Activated CD4-positive, alpha-beta T cell treated with anti-CD3 and anti-CD28 coated beads, Interleukin-2, amount 50 U/mL, for 4 hours (primary cell): ENCODE data around the gene TGFBR2.
A peak's percentile ranks its signal among the peaks of the same experiment; 100 is the strongest.
"Not testable (repeated sequence)": the region's sequence is repeated elsewhere in the genome, so short reads cannot be mapped to it uniquely, and the experiment has no call there.

Source experiments
- DNase-seq, 2 experiments: peaks; one replicate each; pipeline ENCODE4 v3.0.0-alpha.2; 2020

Gene TGFBR2

GRCh38 chr3:30620402-30621360 is 14.3 kb downstream of the TGFBR2 start:
- peak; percentile 27 to 32 for DNase-seq

GRCh38 chr3:30621576-30621975 is 15.2 kb downstream of the TGFBR2 start:
- DNase-seq: no peak

GRCh38 chr3:30622047-30622545 is 15.7 kb downstream of the TGFBR2 start:
- no peak for DNase-seq

GRCh38 chr3:30622790-30623189 is 16.4 kb downstream of the TGFBR2 start:
- no peak for DNase-seq

- DNase-seq: no peak
Observed at GRCh38 chr3:30623351-30623750, 16.9 kb downstream of the TGFBR2 start.

GRCh38 chr3:30624480-30624879 is 18.1 kb downstream of the TGFBR2 start:
- not testable (repeated sequence) for DNase-seq

GRCh38 chr3:30625541-30626438 is 19.4 kb downstream of the TGFBR2 start:
- no peak for DNase-seq

GRCh38 chr3:30626443-30627180 is 20.2 kb downstream of the TGFBR2 start:
- DNase-seq: no peak

GRCh38 chr3:30628205-30628900 is 22.0 kb downstream of the TGFBR2 start:
- no peak for DNase-seq

- DNase-seq: no peak
Observed at GRCh38 chr3:30628901-30629590, 22.6 kb downstream of the TGFBR2 start.

- DNase-seq: no peak
Observed at GRCh38 chr3:30629746-30630145, 23.3 kb downstream of the TGFBR2 start.

GRCh38 chr3:30630238-30631030 is 24.0 kb downstream of the TGFBR2 start:
- no peak for DNase-seq

- DNase-seq: peak in 1 of 2 experiments; percentile 22
Observed at GRCh38 chr3:30631243-30631904, 25.0 kb downstream of the TGFBR2 start.

- DNase-seq: no peak
Observed at GRCh38 chr3:30632065-30632464, 25.7 kb downstream of the TGFBR2 start.

GRCh38 chr3:30632521-30632920 is 26.1 kb downstream of the TGFBR2 start:
- DNase-seq: no peak

GRCh38 chr3:30633718-30634117 is 27.3 kb downstream of the TGFBR2 start:
- no peak for DNase-seq

- no peak for DNase-seq
Observed at GRCh38 chr3:30634761-30635735, 28.6 kb downstream of the TGFBR2 start.
